Activated T-cell treated with anti-CD3 and anti-CD28 coated beads, Interleukin-2, amount 50 U/mL, for 4 hours (primary cell): ENCODE measurements around the gene TMEM45A. TPM values are rescaled to one million over a fixed set of nuclear protein-coding genes. Genes with fewer than 3 reads are reported as not detected.
"Not testable (repeated sequence)": the region's sequence is repeated elsewhere in the genome, so short reads cannot be mapped to it uniquely, and the experiment has no call there.

Experiments used
- ATAC-seq, 2 donors: fragments of 200-7000 bp; cut with Tn5 transposase; one replicate each; pipeline ENCODE4 v1.10.0; 2021
- DNase-seq: peaks from one replicate; pipeline ENCODE4 v3.0.0-alpha.2; 2020
- H3K27me3 Mint-ChIP-seq: one replicate; pipeline ENCODE4 v1.8.0; 2021; ENCODE audit warnings: low read depth, mixed read lengths
- H3K36me3 Mint-ChIP-seq: one replicate; pipeline ENCODE4 v1.8.0; 2022; ENCODE audit warnings: mixed read lengths; ENCODE audit not compliant: insufficient read depth
- H3K4me1 Mint-ChIP-seq: one replicate; pipeline ENCODE4 v1.8.0; 2021; ENCODE audit warnings: low read depth, mixed read lengths
- H3K4me3 Mint-ChIP-seq: one replicate; pipeline ENCODE4 v1.8.0; 2021; ENCODE audit warnings: mild to moderate bottlenecking, moderate library complexity, mixed read lengths
- H3K9me3 Mint-ChIP-seq: one replicate; pipeline ENCODE4 v1.8.0; 2021; ENCODE audit warnings: mixed read lengths
- total RNA-seq, 3 donors: library from RNA; stranded (reverse); gene quantifications; one replicate each; pipeline ENCODE4 v1.2.1, GENCODE V29; 2021

Gene TMEM45A
- total RNA-seq: under 1 TPM in 1 of 3 donors, not detected in 2; 0.18 TPM

GRCh38 chr3:100492059-100493006 lies at the start of gene TMEM45A:
TSS of gene TMEM45A (plus strand) at chr3:100492619. CDS start at chr3:100555212, 62,593 bp downstream.
- H3K4me3 Mint-ChIP-seq: peak within 1 kb of the TSS; percentile 81
- H3K9me3 Mint-ChIP-seq: no peaks in the 10 kb centered on the region
- H3K4me1 Mint-ChIP-seq: peaks cover 10% of the 10 kb centered on the region
- H3K36me3 Mint-ChIP-seq: no peaks in the 10 kb centered on the region
- peak; percentile 66 for DNase-seq
- H3K27me3 Mint-ChIP-seq: peaks cover 17% of the 10 kb centered on the region
- peak; percentile 99 for ATAC-seq

- peaks cover 3% of the 10 kb centered on the region for H3K36me3 Mint-ChIP-seq
- H3K27me3 Mint-ChIP-seq: no peaks in the 10 kb centered on the region
- no peak for ATAC-seq
Measured at GRCh38 chr3:100443690-100444089, 48.7 kb upstream of the TMEM45A start.

GRCh38 chr3:100447067-100447466 lies 45.4 kb upstream of the TMEM45A start:
- not testable (repeated sequence) for H3K36me3 Mint-ChIP-seq, H3K27me3 Mint-ChIP-seq, H3K4me3 Mint-ChIP-seq, H3K4me1 Mint-ChIP-seq, H3K9me3 Mint-ChIP-seq, DNase-seq, ATAC-seq

More at GRCh38 chr3:100443690-100444089, 48.7 kb upstream of the TMEM45A start:
- Mint-ChIP-seq H3K4me3 (no peak overlapping the region), H3K4me1 (peaks cover 9% of the 10 kb centered on the region), H3K9me3 (peaks cover 8% of the 10 kb centered on the region)
- no peak for DNase-seq

GRCh38 chr3:100448079-100448478 lies 44.3 kb upstream of the TMEM45A start:
- Mint-ChIP-seq H3K4me1 (no peaks in the 10 kb centered on the region), H3K9me3 (peaks cover 8% of the 10 kb centered on the region), H3K27me3 (no peaks in the 10 kb centered on the region), H3K4me3 (no peak overlapping the region), H3K36me3 (no peaks in the 10 kb centered on the region)
- no peak for DNase-seq
- ATAC-seq: no peak

- ATAC-seq (no peak), DNase-seq (no peak)
- Mint-ChIP-seq H3K4me1 (no peaks in the 10 kb centered on the region), H3K27me3 (no peaks in the 10 kb centered on the region), H3K4me3 (no peak overlapping the region), H3K36me3 (no peaks in the 10 kb centered on the region), H3K9me3 (peaks cover 8% of the 10 kb centered on the region)
Measured at GRCh38 chr3:100449214-100449613, 43.2 kb upstream of the TMEM45A start.

GRCh38 chr3:100454677-100455076 lies 37.7 kb upstream of the TMEM45A start:
- Mint-ChIP-seq H3K9me3 (no peaks in the 10 kb centered on the region), H3K36me3 (no peaks in the 10 kb centered on the region), H3K4me1 (no peaks in the 10 kb centered on the region), H3K27me3 (no peaks in the 10 kb centered on the region), H3K4me3 (no peak overlapping the region)
- ATAC-seq (no peak), DNase-seq (no peak)

GRCh38 chr3:100455841-100456550 lies 36.4 kb upstream of the TMEM45A start:
- Mint-ChIP-seq H3K36me3 (no peaks in the 10 kb centered on the region), H3K9me3 (no peaks in the 10 kb centered on the region), H3K4me1 (no peaks in the 10 kb centered on the region), H3K27me3 (no peaks in the 10 kb centered on the region), H3K4me3 (no peak overlapping the region)
- no peak for DNase-seq
- ATAC-seq: no peak

- Mint-ChIP-seq H3K4me3 (no peak overlapping the region), H3K4me1 (no peaks in the 10 kb centered on the region), H3K36me3 (no peaks in the 10 kb centered on the region), H3K27me3 (no peaks in the 10 kb centered on the region), H3K9me3 (no peaks in the 10 kb centered on the region)
- DNase-seq (no peak), ATAC-seq (no peak)
Measured at GRCh38 chr3:100456745-100457144, 35.7 kb upstream of the TMEM45A start.

- Mint-ChIP-seq H3K27me3 (no peaks in the 10 kb centered on the region), H3K9me3 (no peaks in the 10 kb centered on the region)
Measured at GRCh38 chr3:100457811-100458210, 34.6 kb upstream of the TMEM45A start.

GRCh38 chr3:100458814-100459213 lies 33.6 kb upstream of the TMEM45A start:
- H3K4me3 Mint-ChIP-seq: no peak overlapping the region
- H3K36me3 Mint-ChIP-seq: no peaks in the 10 kb centered on the region
- H3K9me3 Mint-ChIP-seq: no peaks in the 10 kb centered on the region
- no peak for DNase-seq
- ATAC-seq: no peak
- H3K27me3 Mint-ChIP-seq: no peaks in the 10 kb centered on the region
- no peaks in the 10 kb centered on the region for H3K4me1 Mint-ChIP-seq

More at GRCh38 chr3:100457811-100458210, 34.6 kb upstream of the TMEM45A start:
- no peak for ATAC-seq
- Mint-ChIP-seq H3K36me3 (no peaks in the 10 kb centered on the region), H3K4me1 (no peaks in the 10 kb centered on the region), H3K4me3 (no peak overlapping the region)
- DNase-seq: no peak

- ATAC-seq: peak; percentile 43 to 70
- Mint-ChIP-seq H3K4me3 (no peak overlapping the region), H3K4me1 (peaks cover 7% of the 10 kb centered on the region), H3K27me3 (no peaks in the 10 kb centered on the region), H3K9me3 (no peaks in the 10 kb centered on the region), H3K36me3 (no peaks in the 10 kb centered on the region)
- DNase-seq: no peak
Measured at GRCh38 chr3:100463002-100463401, 29.4 kb upstream of the TMEM45A start.

- no peak overlapping the region for H3K4me3 Mint-ChIP-seq
- DNase-seq (no peak), ATAC-seq (no peak)
- H3K27me3 Mint-ChIP-seq: no peaks in the 10 kb centered on the region
- no peaks in the 10 kb centered on the region for H3K36me3 Mint-ChIP-seq
- peaks cover 7% of the 10 kb centered on the region for H3K4me1 Mint-ChIP-seq
- peaks cover 3% of the 10 kb centered on the region for H3K9me3 Mint-ChIP-seq
Measured at GRCh38 chr3:100463646-100464155, 28.7 kb upstream of the TMEM45A start.

GRCh38 chr3:100465892-100466777 lies 26.3 kb upstream of the TMEM45A start:
- DNase-seq: no peak
- no peak for ATAC-seq
- Mint-ChIP-seq H3K27me3 (no peaks in the 10 kb centered on the region), H3K4me3 (no peak overlapping the region), H3K4me1 (peaks cover 7% of the 10 kb centered on the region), H3K9me3 (peaks cover 13% of the 10 kb centered on the region), H3K36me3 (no peaks in the 10 kb centered on the region)

GRCh38 chr3:100467133-100467532 lies 25.3 kb upstream of the TMEM45A start:
- Mint-ChIP-seq H3K36me3 (no peaks in the 10 kb centered on the region), H3K4me3 (no peak overlapping the region)

More at GRCh38 chr3:100467133-100467532, 25.3 kb upstream of the TMEM45A start:
- no peak for ATAC-seq
- peaks cover 7% of the 10 kb centered on the region for H3K4me1 Mint-ChIP-seq
- peaks cover 13% of the 10 kb centered on the region for H3K9me3 Mint-ChIP-seq
- H3K27me3 Mint-ChIP-seq: no peaks in the 10 kb centered on the region
- DNase-seq: no peak
